ENCODE data around the gene TRIOBP. TPM values are rescaled to one million over a fixed set of nuclear protein-coding genes. Genes with fewer than 3 reads are reported as not detected.

TRIOBP gene
- total RNA-seq, 2 experiments from 2014 or later: 9.0 to 10.1 TPM

DNA sequence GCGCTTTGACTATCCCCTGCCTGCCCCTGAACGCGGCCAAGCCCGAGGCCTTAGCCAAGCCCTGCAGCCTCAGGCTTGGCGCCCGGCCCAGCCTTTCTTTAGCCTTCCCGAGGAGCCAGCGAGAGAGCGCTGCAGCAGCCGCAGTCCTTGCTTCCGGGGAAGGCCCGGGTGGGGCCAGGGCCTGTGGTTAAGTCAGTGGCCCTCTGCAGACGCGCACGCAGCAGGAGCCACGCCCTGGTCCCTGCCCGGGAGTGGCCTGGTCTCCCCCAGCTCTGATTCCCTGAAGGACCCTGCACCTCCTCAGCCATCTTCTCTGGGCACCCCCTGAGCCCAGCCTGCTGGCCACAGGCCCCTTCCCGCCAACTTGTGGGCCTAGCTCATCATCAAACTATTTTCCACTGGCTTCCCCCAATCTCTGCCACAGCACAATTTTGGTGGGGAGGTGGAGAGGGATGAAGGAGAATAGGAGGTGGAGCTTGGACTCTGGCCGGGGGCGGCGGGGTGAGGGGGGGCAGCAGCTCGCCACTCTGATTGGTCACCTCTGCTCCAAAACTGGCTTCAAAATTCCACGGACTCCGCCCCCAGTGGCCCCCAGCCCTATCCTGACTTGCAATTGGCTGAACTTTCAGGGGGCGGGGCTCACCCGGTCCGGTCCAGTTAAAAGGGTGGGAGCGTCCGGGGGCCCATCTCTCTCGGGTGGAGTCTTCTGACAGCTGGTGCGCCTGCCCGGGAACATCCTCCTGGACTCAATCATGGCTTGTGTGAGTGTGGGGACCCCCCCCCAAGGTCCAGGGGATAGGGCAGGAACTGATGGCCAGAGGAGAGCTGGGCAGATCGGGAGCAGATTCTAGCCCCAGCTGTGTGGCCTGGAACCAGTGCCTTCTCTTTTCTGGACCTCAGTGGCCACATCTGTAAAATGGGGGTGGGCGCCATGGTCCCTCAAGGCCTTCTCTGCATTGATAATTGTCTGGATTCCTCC is 21.6 kb upstream of the TRIOBP start, which contains the start of gene LGALS1:
TSS of gene LGALS1 (plus strand) at position 686 of the 979 bp plus-strand sequence. CDS start at position 753, 67 bp downstream.
- POLR2A ChIA-PET: interaction anchor here (0.9 to 10.5 kb wide), 9 partner anchors 11 to 67 kb away, joined by 3 to 256 read pairs (median 29); partner anchors contain the start of genes GGA1, NOL12, PDXP and SH3BP1
- no peaks in the 10 kb centered on the region for H3K27me3 ChIP-seq (ENCODE audit: control insufficient read depth in 1 of 2, insufficient read depth in 2 of 2, low read length in 2 of 2)
- H3K4me1 Mint-ChIP-seq (ENCODE audit: low read depth): peaks cover 59% of the 10 kb centered on the region
- DNase-seq: peak in 12 of 14 experiments; percentile 40 to 86 (median 61)
- peaks cover 9% of the 10 kb centered on the region for H3K36me3 Mint-ChIP-seq (ENCODE audit: low read depth)
- no peak for TF ChIP-seq CTCF (IDR thresholded peaks at IDR 0.05)
- peaks cover 5% of the 10 kb centered on the region for H3K36me3 ChIP-seq (ENCODE audit: insufficient read depth, low read length)
- H3K4me3 ChIP-seq (ENCODE audit: low read length): peak within 1 kb of the TSS; percentile 88
- peak within 1 kb of the TSS; percentile 89 for H3K4me3 Mint-ChIP-seq
- no peaks in the 10 kb centered on the region for H3K27me3 Mint-ChIP-seq
- H3K27ac Mint-ChIP-seq: peak within 1 kb of the TSS; percentile 96
- H3K27ac ChIP-seq (ENCODE audit: low read depth in 1 of 2, low read length in 2 of 2): peak within 1 kb of the TSS; percentile 91 to 99
- H3K9me3 Mint-ChIP-seq: no peaks in the 10 kb centered on the region
- intact Hi-C loops (cut with DNase I, micrococcal nuclease): no loop called here
- peaks cover 0 to 4% of the 10 kb centered on the region in 2 experiments for H3K9me3 ChIP-seq (ENCODE audit: control insufficient read depth in 1 of 2, insufficient read depth in 1 of 2, low read length in 2 of 2)
- CTCF ChIA-PET: interaction anchor here (1.0 to 12.8 kb wide), 4 partner anchors 14 to 68 kb away, joined by 3 to 171 read pairs (median 4); partner anchors contain the start of genes PDXP and SH3BP1
- peaks cover 70% of the 10 kb centered on the region for H3K4me1 ChIP-seq (ENCODE audit: insufficient read depth, low read length)
- peak; percentile 26 for ATAC-seq (ENCODE audit: poor library complexity)

- H3K4me3 ChIP-seq (ENCODE audit: low read length): peak overlapping the region; percentile 88
- no peak for TF ChIP-seq CTCF (IDR thresholded peaks at IDR 0.05)
- H3K36me3 ChIP-seq (ENCODE audit: insufficient read depth, low read length): peaks cover 5% of the 10 kb centered on the region
- peaks cover 9% of the 10 kb centered on the region for H3K36me3 Mint-ChIP-seq (ENCODE audit: low read depth)
- peak overlapping the region; percentile 96 for H3K27ac Mint-ChIP-seq
- no peaks in the 10 kb centered on the region for H3K27me3 Mint-ChIP-seq
- H3K9me3 ChIP-seq (ENCODE audit: control insufficient read depth in 1 of 2, insufficient read depth in 1 of 2, low read length in 2 of 2): peaks cover 0 to 4% of the 10 kb centered on the region in 2 experiments
- peak overlapping the region; percentile 89 for H3K4me3 Mint-ChIP-seq
- H3K4me1 ChIP-seq (ENCODE audit: insufficient read depth, low read length): peaks cover 72% of the 10 kb centered on the region
- ChIA-PET POLR2A (interaction anchor here (0.9 to 10.5 kb wide), 10 partner anchors 10 to 168 kb away, joined by 3 to 256 read pairs (median 29); partner anchors contain the start of genes ANKRD54, GGA1, NOL12 and PDXP), CTCF (interaction anchor here (1.0 to 12.8 kb wide), 2 partner anchors 35 to 69 kb away, joined by 6 to 171 read pairs; partner anchors contain the start of gene SH3BP1)
- no peaks in the 10 kb centered on the region for H3K27me3 ChIP-seq (ENCODE audit: control insufficient read depth in 1 of 2, insufficient read depth in 2 of 2, low read length in 2 of 2)
- DNase-seq (peak in 4 of 14 experiments; percentile 31 to 56 (median 46)), ATAC-seq (ENCODE audit: poor library complexity) (no peak)
- peaks cover 57% of the 10 kb centered on the region for H3K4me1 Mint-ChIP-seq (ENCODE audit: low read depth)
- peak overlapping the region; percentile 91 to 99 for H3K27ac ChIP-seq (ENCODE audit: low read depth in 1 of 2, low read length in 2 of 2)
- intact Hi-C loops (cut with DNase I, micrococcal nuclease): no loop called here
- H3K9me3 Mint-ChIP-seq: no peaks in the 10 kb centered on the region
Observed at GRCh38 chr22:37675930-37676735, 20.7 kb upstream of the TRIOBP start.

All from CD4-positive, alpha-beta T cell (primary cell).